Stimulated activated naive CD4-positive, alpha-beta T cell treated with Interleukin-2 at 50 U/mL for 16 hours (primary cell): ENCODE data around the gene CNIH2.

Experiments
- DNase-seq: peaks from one replicate; lab custom pipeline; 2025; lab: John Stamatoyannopoulos, UW

Gene CNIH2

GRCh38 chr11:66331542-66332370 is 53.8 kb downstream of the CNIH2 start:
- DNase-seq, result no peak

- DNase-seq, result no peak
Measured at GRCh38 chr11:66332371-66333219, 54.6 kb downstream of the CNIH2 start.

GRCh38 chr11:66333220-66333877 is 55.4 kb downstream of the CNIH2 start:
- DNase-seq, result no peak
